ENCODE measurements around the gene FBXO30.

Gene FBXO30

DNA sequence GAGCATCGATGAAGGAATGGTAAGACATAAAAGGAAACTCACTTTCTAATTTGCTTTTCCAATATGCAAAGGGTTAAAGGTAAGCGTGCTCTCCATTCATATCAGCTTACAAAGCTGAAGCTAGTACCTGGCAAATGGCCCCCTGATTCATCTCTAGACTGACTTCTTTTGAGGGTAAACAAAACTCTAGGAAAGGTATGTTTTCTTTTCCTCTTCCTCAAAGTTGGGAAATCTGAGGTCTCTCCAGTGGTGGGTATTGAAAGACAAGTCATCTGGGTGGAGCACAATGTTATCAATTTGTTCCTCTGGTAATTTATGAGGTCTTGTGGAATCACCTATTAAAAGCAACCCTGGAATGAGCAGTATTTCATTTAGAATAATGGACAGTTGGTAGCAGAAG, 7.9 kb upstream of the FBXO30 start:
- H3K4me3 ChIP-seq (ENCODE audit: low read depth, low read length) = no peak overlapping the region
- no peak for DNase-seq (ENCODE audit: low read depth)

DNA sequence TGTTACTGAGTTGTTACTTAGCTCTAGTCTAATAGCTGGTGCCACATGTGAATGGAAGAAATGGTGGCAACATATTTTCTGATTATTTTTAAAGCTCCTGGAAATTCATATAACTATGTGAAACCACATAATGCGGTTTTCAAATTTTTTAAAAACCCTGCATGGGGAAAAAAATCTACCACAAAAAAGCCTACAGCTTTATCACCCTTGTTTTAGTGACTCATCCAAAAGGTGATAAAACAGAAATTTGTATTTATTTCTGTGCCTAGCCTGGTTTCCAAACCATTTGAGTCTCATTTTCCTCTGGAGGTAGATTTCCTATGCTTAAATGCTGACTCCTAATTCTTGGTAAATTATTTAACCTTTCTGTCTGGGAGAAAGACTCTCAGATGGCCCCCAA, 5.4 kb upstream of the FBXO30 start:
- no peak overlapping the region for H3K4me3 ChIP-seq (ENCODE audit: low read depth, low read length)
- no peak for DNase-seq (ENCODE audit: low read depth)

DNA sequence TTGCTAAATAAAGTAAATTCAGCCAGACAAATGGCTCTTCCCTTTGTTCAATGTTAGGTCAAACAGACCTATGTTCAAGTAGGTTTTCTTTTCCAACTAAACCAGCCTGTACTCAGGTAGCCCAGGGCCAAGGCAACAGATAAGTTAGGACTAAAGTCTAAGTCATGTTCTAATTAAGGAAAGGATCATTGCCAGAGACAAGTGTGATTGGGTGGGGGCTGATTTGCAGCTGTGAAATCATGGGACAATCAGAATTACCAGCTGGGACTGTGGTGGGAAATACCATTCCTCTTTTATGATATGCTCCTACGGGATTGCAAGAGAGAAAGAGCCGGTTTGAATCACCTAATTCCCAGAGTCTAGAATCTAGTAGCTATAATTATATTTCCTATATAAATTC, 4.2 kb upstream of the FBXO30 start:
- no peak overlapping the region for H3K4me3 ChIP-seq (ENCODE audit: low read depth, low read length)
- DNase-seq (ENCODE audit: low read depth) = no peak

DNA sequence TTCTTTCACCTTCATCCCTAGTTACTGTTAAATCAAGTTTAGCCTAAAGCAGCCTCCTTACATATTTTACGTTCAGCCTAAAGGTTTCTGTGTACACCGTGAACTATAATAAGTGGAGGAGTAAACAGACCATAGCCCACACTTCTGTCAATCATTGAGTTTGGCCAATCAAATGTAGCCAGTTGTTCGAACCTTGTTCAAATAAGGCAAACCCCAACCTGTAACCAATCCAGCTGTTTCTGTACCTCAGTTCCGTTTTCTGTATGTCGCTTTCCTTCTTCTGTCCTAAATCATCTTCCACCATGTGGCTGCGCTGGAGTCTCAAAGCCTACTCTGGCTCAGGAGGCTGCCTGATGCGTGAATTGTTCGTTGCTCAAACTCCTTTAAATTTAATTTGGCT, 1.8 kb upstream of the FBXO30 start:
- H3K4me3 ChIP-seq (ENCODE audit: low read depth, low read length) = no peak overlapping the region

DNA sequence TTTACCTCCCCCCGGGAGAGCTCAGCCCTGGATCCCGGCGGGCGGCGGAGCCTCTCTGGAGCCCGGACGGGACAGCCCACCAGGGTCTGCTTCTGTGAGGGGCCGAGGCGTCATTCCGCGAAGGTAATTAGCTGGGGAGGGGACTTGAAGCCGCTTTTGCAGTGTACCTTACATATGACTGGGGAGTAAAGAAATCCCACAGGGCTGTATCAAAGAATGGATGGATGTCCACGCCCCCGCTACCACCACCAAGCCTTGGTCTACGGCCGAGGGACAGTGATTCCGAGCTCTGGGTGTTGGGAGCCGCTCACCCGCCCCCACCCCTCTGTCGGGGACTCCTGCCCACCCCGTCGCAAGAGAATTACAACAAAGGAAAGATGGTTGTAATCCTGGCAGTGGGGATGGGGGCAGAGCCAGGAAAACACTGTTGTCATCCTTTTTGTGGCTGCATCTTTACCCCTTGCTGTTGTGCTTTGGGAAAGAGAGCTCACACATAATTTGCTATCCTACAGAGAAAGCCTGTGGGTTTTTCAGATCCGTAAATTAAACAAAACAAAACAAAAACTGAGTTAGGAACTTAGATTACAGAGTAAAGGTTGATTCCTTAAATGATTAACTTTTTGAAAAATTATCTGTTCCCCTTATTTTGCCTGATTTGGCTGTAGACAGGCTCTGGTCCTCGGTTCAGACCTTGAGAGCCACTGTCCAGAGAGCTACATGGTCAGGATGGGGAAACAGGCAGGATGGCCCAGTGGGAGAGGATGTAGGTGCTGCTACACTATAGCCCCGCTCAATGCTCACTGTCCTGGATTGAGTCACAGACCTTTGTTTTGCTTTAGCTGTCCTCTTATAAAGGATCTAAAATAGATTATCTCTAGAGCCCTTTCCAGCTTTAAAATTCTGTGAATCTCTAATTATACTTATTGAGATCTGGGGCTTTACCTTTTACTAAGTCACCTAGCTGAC, 997 bp upstream of the FBXO30 start:
- no peak for DNase-seq (ENCODE audit: low read depth)
- H3K4me3 ChIP-seq (ENCODE audit: low read depth, low read length) = peak overlapping the region; percentile 78

More for the DNA sequence above, 1.8 kb upstream of the FBXO30 start:
- no peak for DNase-seq (ENCODE audit: low read depth)

DNA sequence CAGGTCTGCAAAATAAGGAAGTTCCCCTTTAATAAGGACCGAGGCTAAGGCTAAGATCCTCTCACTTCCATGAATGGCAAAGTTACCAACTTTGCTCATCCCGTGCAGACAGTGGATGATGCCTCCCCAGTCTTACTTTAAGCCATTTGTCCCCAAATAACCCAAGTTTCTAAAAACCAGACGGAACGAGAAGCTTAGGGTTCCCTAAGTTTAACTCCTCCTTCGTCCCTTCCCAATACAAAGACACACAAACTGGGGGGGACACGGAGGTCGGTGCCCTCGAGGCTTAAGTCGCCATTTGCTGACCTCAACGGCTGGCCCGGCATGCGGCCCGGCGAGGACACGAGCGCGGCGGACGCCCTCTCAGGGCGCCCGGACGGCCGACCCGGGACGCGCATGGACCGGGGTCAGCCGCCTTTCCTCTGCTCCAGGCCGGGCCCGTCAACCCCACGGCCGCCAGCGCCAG, 527 bp downstream of the FBXO30 start:
- H3K4me3 ChIP-seq (ENCODE audit: low read depth, low read length) = peak overlapping the region; percentile 78
- no peak for DNase-seq (ENCODE audit: low read depth)

DNA sequence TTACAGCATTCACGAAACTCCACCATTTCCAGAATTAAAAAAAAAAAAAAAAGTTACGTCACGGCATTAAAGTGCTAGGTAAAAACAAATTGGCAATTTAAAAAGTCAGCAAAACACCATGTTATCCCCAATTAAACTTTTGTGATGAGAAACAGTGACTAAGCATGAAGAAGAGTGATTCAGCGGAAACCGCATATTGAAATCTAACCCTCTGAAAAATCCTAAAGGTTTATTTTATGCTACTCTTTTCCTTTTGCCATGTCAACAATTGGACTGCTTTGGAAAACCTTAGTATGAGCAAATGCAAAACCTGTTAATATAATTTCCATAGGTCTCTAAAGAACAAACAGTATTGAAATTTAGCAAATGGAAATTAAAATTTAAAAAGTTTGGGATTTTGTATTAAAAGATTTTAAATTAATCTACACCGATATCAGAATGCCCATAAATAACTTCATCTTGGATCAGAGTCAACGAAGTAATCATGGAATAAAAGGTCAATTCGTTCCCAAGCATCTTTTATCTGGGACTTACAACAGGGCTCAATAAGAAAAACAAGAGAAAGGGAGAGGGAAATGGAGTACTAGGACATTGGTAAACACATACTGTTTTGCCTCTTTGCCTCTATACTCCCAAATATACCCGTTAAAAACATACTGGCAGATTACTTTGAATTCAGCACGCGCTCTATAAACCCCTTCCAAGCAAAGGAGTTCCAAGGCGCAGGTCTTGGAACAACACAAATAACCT, 1.1 kb downstream of the FBXO30 start:
- DNase-seq (ENCODE audit: low read depth) = peak; percentile 26
- peak overlapping the region; percentile 78 for H3K4me3 ChIP-seq (ENCODE audit: low read depth, low read length)

DNA sequence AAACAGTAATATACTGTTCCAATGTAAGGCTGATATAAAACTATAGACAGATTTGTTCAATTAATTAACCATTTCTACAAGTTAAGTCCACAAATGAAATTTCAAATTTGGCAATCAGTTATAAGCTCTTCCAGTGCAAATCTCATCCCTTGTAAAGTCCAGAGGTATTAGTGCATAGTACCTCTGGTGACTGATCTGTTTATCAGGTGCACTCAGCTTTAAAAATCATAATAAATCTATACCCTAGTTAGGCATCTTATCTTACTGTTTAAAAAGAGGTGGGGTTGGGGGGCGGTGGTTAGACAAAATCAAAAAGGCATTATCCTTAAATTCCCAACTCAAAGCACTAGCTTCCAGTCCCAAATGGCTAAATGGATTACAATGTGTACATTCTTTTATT, 2.9 kb downstream of the FBXO30 start:
- DNase-seq (ENCODE audit: low read depth) = no peak
- H3K4me3 ChIP-seq (ENCODE audit: low read depth, low read length) = peak overlapping the region; percentile 4

DNA sequence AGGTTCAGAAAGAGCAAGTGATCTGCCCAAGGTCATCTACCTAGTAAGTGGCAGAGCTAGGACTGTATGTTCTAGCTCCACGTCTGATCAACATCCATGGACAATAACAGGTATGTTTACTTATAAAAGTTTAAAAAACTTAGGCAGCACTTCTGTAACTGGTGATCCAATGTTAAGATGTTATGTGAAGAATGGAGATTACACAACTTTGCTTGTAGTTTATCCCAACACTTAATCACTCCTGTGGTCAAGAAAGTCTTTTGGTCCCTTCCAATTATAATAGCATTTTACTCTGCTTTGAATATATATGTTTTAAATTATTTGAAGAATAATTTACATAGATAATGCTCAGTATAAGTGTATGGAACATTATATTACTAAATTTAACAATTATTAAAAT, 4.8 kb downstream of the FBXO30 start:
- DNase-seq (ENCODE audit: low read depth) = no peak
- no peak overlapping the region for H3K4me3 ChIP-seq (ENCODE audit: low read depth, low read length)

DNA sequence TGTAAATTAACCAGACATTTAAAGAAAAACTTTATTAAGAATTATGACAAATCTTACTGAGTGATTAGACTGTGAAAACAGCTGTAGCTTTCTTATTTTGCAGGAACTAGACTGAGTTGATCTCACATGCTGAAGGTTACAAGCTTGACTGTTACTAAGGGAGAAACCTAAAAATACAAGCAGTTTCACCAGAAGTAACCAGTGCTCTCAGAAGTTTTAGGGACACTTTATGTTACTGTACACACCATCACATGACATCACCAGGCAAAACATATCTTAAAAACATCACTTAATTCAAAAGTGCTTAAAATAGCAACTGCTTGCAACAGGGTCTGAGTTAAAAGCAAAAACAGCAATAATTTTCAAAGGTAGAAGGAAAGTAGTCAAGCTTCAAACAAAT, 5.4 kb downstream of the FBXO30 start:
- no peak for DNase-seq (ENCODE audit: low read depth)
- H3K4me3 ChIP-seq (ENCODE audit: low read depth, low read length) = no peak overlapping the region

DNA sequence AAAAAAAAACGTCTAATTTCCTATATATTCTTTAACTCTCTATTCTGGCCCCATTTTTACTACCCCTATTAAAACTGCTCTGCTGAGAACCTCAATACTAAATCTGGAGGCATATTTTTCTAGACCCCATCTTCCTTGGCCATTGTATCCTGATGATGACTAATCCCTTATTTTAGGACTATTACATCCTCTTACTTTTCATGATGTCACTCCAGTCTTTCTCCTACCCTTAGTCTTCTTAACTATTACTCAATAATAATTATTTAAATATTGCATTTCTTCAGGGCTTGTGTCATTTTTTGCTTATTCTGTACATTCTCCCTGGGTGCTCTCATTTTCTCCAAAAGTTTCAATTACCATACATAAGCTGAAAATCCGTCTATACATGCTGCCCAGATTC, 6.4 kb downstream of the FBXO30 start:
- DNase-seq (ENCODE audit: low read depth) = no peak
- no peak overlapping the region for H3K4me3 ChIP-seq (ENCODE audit: low read depth, low read length)

DNA sequence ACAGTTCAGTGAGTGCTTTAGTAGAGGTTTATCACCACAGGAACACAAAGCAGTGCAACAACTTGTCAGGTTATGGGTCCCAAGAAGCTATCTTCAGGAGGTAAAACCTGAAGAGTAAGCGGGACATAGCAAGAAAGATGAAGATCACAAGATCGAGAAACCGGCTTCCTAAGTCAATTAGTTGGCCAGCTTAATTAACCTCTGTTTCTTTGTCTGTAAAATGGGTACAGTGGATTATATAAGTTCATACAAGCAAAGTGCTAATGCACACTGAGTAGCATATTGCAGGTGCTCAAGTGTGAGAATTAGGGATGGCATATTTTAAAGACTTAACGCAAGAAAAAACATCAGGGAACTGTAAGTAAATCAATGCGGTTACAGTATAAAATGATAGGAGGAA, 12.5 kb downstream of the FBXO30 start:
- no peak overlapping the region for H3K4me3 ChIP-seq (ENCODE audit: low read depth, low read length)
- DNase-seq (ENCODE audit: low read depth) = no peak

DNA sequence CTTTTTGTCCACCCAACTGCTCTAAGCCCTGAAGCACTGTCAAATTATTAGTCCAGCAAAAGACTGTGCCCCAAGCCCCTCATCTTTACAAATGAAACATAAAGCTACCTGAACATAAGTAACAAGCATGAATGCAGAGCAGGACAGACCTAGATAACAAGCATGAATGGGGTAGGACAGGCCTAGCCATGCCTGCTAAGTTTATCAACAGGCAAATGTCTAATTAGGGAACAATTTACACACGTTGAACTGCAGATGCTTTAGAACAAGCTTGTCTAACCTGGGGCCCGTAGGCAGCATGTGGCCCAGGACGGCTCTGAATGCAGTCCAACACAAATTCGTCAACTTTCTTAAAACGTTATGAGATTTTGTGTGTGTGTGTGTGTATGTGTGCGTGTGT, 13.6 kb downstream of the FBXO30 start:
- no peak overlapping the region for H3K4me3 ChIP-seq (ENCODE audit: low read depth, low read length)
- no peak for DNase-seq (ENCODE audit: low read depth)

DNA sequence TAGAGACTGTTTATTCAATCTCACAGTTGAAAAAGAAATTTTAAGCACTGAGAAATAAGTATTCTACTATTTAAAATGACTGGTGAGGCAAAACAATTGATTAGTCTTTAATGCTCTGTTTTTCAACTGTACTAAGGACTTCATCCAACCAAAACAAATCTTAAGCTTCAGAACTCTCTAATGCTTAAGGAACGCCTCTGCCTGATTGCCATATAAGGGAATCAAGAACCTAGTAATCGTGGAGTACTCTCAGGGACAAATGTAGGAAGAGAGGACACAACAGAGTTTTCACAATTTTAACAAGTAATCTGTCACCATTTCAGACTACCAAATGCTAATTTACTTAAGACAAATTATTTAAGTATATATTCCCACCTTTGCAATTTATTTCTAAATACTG, 16.1 kb downstream of the FBXO30 start:
- H3K4me3 ChIP-seq (ENCODE audit: low read depth, low read length) = no peak overlapping the region
- DNase-seq (ENCODE audit: low read depth) = no peak

DNA sequence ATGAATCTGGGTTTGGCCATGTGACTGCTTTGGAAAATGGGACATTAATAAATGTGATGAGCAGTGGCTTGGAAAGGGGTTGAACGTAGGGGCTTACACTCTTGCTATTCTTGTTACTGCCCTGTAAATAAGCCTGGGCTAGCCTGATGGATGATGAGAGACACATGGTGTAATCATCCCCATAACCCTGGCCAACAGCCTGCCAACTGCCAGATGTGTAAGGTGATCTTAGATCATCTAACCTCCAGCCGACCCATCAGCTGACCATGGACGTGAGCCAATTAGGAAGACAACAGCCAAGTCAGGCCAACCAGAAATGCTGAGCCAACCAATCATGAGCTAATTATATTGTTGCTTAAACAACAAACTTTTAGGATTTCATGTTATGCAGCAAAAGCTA, 25.2 kb downstream of the FBXO30 start:
- DNase-seq (ENCODE audit: low read depth) = no peak
- H3K4me3 ChIP-seq (ENCODE audit: low read depth, low read length) = no peak overlapping the region

DNA sequence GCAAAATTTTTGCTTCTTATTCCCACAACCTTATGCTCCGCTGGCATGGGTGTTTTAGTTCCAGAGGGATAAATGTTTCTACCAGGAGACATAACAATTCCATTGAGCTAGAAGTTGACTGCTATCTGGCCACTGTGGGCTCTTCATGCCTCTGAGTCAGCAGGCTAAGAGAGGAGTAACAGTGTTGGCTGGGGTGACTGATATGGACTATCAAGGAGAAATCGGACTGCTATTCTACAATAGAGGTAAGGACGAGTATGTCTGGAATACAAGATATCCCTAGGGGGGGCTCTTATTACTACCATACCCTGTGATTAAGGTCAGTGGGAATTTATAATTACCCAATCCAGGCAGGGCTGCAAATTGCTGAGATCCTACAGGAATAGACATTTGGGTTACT, 26.9 kb downstream of the FBXO30 start:
- no peak for DNase-seq (ENCODE audit: low read depth)
- no peak overlapping the region for H3K4me3 ChIP-seq (ENCODE audit: low read depth, low read length)

DNA sequence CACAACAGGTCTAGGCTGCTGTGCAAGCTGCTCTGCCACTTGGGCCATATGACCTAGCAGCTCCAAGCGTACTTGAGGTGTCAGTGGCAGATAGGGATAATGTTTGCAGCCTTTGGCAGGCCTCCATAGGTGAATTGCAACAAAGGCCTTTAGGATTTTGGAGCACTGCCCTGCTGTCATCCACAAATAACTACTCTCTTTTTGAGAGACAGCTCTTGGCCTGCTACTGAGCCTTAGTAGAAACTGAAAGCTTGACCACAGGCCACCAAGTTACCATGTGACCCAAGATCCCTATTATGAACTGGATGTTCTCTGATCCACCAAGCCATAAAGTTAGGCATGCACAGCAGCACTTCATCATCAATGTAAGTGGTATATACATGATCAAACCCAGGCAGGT, 29.9 kb downstream of the FBXO30 start:
- H3K4me3 ChIP-seq (ENCODE audit: low read depth, low read length) = no peak overlapping the region
- DNase-seq (ENCODE audit: low read depth) = no peak

DNA sequence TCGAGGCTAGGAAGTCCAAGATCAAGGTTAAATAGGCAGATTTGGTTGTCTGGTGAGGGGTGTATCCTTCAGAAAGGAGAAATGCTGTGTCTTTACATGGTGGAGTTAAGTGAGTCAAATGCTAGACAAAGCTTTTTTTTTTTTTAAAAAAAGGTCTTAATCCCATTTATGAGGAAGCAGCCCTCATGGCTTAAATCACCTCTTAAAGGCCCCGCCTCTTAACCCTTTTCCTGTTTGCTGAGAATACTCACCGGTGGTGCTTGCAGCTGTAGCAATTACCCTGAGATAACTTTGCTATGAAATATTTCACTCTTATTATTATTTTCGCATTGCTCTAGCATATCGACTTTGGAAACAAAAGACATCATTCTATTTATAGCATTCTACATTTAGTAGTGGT, 30.8 kb downstream of the FBXO30 start:
- no peak for DNase-seq (ENCODE audit: low read depth)

DNA sequence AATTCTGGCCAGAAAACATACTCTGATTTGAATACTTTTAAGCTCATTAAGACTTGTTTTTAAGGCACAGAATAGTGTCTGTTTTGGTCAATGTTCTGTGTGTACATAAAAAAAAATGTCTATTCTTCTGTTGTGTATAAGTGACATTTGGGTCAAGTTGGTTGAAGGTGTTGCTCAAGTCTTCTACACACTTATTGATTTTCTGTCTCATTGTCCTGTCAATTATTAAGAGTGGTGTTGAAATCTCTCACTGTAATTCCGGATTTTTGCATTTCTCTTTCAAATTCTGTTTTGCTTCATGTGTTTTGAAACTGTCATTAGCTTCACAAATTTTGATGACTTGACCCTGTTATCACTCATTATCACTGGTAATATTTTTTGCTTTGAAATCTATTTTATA, 41.7 kb downstream of the FBXO30 start:
- H3K4me3 ChIP-seq (ENCODE audit: low read depth, low read length) = no peak overlapping the region
- DNase-seq (ENCODE audit: low read depth) = no peak

More for the DNA sequence above, 30.8 kb downstream of the FBXO30 start:
- H3K4me3 ChIP-seq (ENCODE audit: low read depth, low read length) = no peak overlapping the region

DNA sequence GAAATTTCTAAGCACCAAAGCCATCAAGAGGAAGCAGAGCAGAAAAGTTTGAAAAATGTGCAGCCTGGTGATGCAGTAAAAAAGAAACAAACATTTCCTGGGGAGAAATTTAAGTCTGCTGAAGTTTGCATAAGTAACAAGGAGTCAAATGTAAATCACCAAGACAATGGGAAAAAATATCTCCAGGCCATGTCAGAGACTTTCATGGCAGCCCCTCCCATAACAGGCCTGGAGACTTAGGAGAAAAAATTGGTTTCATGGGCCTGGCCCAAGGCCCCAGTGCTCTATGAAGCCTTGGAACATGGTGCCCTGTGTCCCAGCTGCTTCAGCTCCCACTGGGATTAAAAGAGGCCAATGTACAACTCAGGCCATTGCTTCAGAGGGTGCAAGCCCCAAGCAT, 49.1 kb downstream of the FBXO30 start:
- no peak overlapping the region for H3K4me3 ChIP-seq (ENCODE audit: low read depth, low read length)
- no peak for DNase-seq (ENCODE audit: low read depth)

DNA sequence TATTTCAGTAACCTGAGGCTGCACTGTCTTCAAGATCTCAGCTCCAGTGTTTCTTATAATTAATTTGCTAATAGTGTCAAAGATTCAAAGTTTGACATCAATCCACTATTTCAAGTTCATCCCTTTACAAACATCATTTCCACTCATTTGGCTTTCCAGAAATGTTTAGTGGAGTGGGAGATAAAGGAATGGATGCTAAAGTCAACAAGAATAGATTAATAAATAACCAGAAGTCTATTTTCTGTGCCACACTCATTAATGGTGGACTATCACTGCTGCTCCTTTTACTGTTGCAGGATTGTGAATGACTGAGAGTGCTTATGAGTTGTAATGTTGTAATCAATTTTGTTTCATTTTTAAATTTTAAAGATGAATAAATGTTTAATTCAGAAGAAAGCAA, 50.9 kb downstream of the FBXO30 start:
- DNase-seq (ENCODE audit: low read depth) = no peak

More for the DNA sequence above, 50.9 kb downstream of the FBXO30 start:
- no peak overlapping the region for H3K4me3 ChIP-seq (ENCODE audit: low read depth, low read length)

Measured in skeletal muscle cell (primary cell).